Pulmonary artery endothelial cell (primary cell): ENCODE measurements around the gene NELL1. TPM values are rescaled to one million over a fixed set of nuclear protein-coding genes. Genes with fewer than 3 reads are reported as not detected.

Source experiments
- DNase-seq: peaks from one replicate; pipeline ENCODE4 v3.0.0-alpha.2; 2011; ENCODE audit warnings: low read depth, low spot score
- total RNA-seq: library from RNA; depleted of rRNA; stranded (reverse); fragments of >200 nt; gene quantifications from 2 replicates; pipeline ENCODE4 v1.2.3, GENCODE V29; 2014

NELL1 gene
- total RNA-seq, 1 donor from 2014 or later, result not detected

GRCh38 chr11:20869123-20869522 lies 199.7 kb downstream of the NELL1 start:
- no peak for DNase-seq

- no peak for DNase-seq
Measured at GRCh38 chr11:20873054-20873453, 203.7 kb downstream of the NELL1 start.

GRCh38 chr11:20874358-20874757 lies 205.0 kb downstream of the NELL1 start:
- no peak for DNase-seq

- DNase-seq, result no peak
Measured at GRCh38 chr11:20875889-20876288, 206.5 kb downstream of the NELL1 start.

DNA sequence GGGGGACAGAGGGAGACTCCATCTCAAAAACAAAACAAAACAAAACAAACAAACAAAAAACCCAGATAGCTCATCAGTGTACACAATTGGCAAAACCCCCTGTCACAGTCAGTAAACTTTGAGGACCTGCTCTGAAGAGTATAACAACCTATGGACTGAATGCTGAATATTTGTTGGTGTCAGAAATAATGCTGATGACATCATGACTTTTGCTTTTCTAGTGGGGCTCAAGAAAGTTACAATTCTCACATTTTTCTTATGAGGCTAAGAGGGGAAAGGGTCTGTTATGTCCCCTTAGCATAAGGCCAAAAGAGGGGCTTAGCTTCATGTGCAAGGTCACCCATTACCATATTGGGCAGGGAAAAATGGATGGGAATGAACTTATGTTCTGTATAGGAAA lies 207.4 kb downstream of the NELL1 start:
- no peak for DNase-seq

DNA sequence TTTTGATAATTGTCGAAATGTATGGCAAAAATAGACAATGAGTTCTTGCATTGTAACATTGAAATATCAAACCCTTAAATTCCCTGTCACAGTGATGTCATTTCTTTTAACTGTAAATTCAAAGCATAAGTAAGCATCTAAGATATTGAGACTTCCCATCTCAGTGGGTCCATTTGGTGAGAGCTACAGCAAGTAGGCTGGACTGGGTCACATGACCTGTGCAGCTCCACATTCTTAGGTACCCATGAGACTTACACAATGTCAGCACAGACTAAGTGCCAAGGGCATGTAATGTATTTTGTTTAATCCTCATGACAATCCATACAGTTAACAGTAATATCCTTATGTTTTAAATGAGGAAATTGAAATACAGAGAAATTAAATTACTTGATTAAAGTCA lies 210.7 kb downstream of the NELL1 start:
- DNase-seq, result no peak

DNA sequence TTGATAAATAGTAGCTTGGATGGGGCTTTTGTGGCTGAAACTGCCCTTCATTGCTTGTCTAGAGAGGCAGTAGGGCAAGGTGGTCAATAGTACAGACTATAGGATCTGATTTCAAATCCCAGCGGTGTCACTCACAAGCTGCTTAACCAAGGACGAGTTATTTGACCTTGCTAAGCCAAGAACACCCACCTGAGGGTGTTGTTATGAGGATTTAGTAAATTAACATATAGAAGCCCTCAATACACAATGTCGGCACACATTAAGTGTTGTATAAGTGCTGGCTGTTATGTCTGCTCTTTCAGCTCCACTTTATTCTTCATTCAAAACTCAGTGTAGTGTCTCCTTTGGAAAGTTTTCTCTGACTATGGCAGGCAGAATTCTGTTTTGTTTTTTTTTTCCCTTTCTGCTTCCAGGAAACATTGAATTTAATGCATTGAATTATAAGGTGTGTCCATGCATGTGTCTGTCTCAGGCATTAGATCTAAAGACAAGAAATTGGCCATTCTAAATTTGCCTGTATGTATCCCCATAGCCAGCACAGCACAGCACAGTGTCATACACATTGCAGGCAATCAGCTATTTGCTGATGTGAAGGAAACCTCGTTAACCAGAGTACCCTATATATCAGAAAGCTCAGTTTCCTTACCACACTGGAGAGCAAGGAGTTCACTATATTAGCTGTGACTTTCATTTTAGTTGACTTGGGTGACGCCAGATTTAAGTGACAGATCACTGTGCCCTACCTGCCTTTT lies 212.1 kb downstream of the NELL1 start:
- DNase-seq, result no peak

GRCh38 chr11:20887137-20887536 lies 217.8 kb downstream of the NELL1 start:
- no peak for DNase-seq

GRCh38 chr11:20894296-20894695 lies 224.9 kb downstream of the NELL1 start:
- DNase-seq, result no peak

GRCh38 chr11:20909995-20910726 lies 240.8 kb downstream of the NELL1 start:
- DNase-seq, result no peak

DNA sequence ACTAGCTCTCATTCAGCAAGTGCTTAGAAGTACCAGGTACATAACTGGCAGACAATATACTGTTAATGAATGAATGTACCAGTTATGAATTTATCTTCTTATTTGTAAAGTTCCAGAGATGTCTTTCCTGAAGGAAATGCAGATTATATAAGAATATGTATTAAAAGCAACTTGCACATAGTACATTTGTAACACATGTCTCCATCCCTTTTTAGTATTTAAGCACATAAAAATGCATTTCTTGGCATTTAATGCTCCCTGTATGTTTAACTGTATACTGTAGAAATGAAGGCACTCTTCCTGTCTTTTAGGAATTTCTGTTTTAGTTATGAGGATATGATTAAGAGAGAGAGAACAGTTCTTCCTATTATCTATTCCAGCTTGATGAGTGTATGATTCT lies 241.3 kb downstream of the NELL1 start:
- DNase-seq, result no peak

DNA sequence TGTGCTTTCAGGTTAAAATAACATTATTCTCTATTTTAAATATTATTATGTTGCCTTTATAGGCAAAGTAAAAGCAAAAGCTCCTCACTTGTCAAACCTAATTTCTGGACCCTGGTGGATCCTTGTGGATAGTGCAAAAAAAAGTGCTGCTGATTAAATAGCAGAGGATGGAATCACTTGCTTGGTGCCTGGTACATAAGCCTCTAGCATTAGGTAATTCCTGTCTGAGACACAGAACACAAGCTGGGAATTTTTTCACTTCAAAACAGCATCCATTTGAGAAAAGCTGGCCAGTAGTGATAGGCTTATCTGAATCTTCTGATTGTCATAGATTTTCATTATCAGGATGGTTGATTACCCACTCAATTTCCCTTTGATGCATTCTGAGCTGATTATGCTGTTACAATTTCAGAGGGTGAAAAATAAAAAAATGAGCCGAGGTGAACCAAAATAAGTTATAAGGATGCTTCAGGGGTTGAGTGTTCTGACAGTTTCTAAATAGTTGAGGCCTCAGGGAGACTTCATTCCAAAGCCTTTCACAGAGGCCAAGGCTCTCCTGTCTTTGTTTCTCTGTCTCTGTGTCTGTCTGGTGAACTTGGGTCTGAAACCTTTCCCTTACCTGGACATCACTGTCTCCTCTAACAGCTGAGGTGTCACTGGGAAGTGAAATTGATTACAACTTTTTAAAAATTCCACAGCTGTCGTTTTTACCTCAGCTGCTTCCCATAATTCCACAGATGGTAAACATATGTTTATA lies 242.9 kb downstream of the NELL1 start:
- DNase-seq, result no peak

GRCh38 chr11:20912922-20913512 lies 243.6 kb downstream of the NELL1 start:
- DNase-seq, result no peak

- DNase-seq, result no peak
Measured at GRCh38 chr11:20917306-20917705, 247.9 kb downstream of the NELL1 start.

- no peak for DNase-seq
Measured at GRCh38 chr11:20926799-20927540, 257.6 kb downstream of the NELL1 start.

DNA sequence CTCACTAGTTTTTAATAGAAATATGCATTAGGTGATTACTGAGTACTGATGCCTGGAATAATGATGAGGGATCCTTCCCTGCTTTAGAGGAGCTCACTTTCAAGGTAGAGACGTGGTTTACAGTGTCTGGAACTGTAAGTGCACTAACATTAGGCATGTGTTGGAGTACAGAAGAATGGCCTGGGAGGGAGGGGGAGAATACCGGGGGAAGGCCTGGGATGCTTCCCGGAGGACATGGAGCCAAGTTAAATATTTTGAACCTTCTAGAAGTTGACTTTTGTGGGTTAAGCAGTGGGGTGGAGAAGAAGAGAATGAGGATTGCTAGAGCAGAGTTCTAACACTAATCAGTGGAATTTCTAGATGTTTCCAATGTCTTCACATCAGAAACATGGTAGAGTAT lies 261.6 kb downstream of the NELL1 start:
- no peak for DNase-seq

- no peak for DNase-seq
Measured at GRCh38 chr11:20933086-20933485, 263.7 kb downstream of the NELL1 start.

- DNase-seq, result no peak
Measured at GRCh38 chr11:20933958-20934357, 264.6 kb downstream of the NELL1 start.

DNA sequence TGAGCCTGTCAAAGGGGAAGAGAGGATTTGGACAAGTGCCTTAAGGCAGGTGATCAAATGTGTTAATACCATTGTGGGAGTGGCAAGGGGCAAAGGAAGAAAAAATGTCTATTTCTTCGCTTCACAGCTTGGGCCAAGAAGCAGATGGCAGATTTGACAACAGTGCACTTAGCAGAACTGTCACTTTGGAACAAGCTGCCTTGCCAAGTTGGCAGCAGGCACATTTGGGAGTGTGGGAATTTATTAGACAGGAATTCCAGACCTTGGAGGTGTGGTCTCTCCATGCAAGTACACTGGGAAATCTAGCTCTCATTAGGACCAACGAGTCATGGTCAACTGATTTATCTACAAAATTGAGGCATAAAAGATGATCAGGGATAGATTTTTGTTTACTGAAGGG lies 265.1 kb downstream of the NELL1 start:
- DNase-seq, result no peak

- DNase-seq, result no peak
Measured at GRCh38 chr11:20937826-20938225, 268.4 kb downstream of the NELL1 start.

DNA sequence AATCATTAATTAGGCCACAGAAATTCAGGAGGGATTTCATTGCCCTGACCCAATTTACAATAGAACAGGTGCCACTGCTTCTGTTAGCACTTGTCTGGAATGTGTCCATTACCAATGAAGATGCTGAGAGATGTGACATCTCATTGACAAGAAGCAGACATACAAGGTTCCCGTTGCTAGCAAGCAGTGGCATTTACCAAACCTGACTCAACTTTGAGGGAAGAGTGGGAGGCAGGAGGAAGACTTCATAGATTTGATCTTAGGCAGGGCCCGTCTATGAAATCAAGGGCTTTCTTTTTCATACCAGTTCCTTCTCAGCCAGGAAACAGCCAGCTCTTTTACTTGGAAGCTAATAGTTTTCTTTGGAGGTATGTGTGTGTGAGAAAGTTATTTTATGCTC lies 280.2 kb downstream of the NELL1 start:
- no peak for DNase-seq
